ENCODE results near the gene IP6K3. TPM values are rescaled to one million over a fixed set of nuclear protein-coding genes. Genes with fewer than 3 reads are reported as not detected.
A peak's percentile ranks its signal among the peaks of the same experiment; 100 is the strongest.

Gene IP6K3, protein sequence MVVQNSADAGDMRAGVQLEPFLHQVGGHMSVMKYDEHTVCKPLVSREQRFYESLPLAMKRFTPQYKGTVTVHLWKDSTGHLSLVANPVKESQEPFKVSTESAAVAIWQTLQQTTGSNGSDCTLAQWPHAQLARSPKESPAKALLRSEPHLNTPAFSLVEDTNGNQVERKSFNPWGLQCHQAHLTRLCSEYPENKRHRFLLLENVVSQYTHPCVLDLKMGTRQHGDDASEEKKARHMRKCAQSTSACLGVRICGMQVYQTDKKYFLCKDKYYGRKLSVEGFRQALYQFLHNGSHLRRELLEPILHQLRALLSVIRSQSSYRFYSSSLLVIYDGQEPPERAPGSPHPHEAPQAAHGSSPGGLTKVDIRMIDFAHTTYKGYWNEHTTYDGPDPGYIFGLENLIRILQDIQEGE
- total RNA-seq (2021; ENCODE audit: unreplicated experiment), result not detected
- not detected for polyA plus RNA-seq (2012; ENCODE audit: insufficient read length)
- percentile 11 among the genes with signal in this experiment for Bru-seq, nascent RNA
- BruChase-seq, experiment 1, labeled RNA remaining after a 2-hour chase, result not detected
- BruChase-seq, experiment 2, labeled RNA remaining after a 6-hour chase, result percentile 12 among the genes with signal in this experiment
- long read RNA-seq, result 0 reads

DNA sequence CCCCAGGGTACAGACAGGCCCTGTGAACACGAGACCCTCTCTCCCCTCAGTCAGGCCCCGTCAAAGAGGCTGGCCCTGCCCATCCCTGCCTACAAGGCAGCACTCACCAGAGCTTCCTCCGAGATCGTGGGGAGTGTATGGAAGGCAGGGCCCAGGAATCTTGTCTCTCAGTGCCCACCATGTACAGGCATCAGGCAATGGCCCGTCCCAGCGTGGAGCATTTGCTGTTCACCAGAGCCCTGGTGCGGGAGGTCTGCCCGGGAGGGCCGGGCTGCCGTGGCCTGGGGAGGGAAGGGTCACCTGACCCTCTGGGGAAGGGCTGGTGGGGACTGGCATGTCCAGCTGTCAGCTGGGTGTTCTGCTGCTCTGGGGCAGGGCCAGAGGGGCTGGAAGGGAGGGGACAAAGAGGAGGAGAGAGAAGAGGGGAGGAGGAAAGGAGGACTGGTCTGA lies at the start of gene IP6K3:
Gene IP6K3 (minus strand): TSS at position 255 of the 450 bp plus-strand sequence. CDS start 11,429 bp downstream, outside the sequence.
- POLR2A ChIA-PET, result interaction anchor here (0.6 kb wide), 1 partner anchor 17 kb away, joined by 7 read pairs; no protein-coding TSS in a partner anchor
- DNase-seq (ENCODE audit: low read depth, low spot score) (no peak), ATAC-seq (no peak)
- no peaks in the 10 kb centered on the region for H3K9me3 ChIP-seq (ENCODE audit: control insufficient read depth, insufficient read depth, low read depth, low read length)
- CTCF ChIA-PET, result interaction anchor here (0.6 to 3.9 kb wide), 3 partner anchors 15 to 323 kb away, joined by 4 to 24 read pairs (median 5); partner anchors contain the start of gene UQCC2
- peaks cover 9% of the 10 kb centered on the region for H3K4me1 ChIP-seq (ENCODE audit: control insufficient read depth, insufficient read depth, low read length)
- BruUV-seq (replicated peaks), result no TSS peak
- intact Hi-C loops (cut with micrococcal nuclease; ENCODE audit: unreplicated experiment), result loop anchor here (10.0 kb wide), 1 partner anchor 408 kb away; no protein-coding TSS in a partner anchor
- no peaks in the 10 kb centered on the region for H3K27me3 ChIP-seq (ENCODE audit: control insufficient read depth, insufficient read depth, low read length)
- H3K27ac ChIP-seq (ENCODE audit: low read length), result no peak within 1 kb of the TSS
- TF ChIP-seq, protein P1, sequence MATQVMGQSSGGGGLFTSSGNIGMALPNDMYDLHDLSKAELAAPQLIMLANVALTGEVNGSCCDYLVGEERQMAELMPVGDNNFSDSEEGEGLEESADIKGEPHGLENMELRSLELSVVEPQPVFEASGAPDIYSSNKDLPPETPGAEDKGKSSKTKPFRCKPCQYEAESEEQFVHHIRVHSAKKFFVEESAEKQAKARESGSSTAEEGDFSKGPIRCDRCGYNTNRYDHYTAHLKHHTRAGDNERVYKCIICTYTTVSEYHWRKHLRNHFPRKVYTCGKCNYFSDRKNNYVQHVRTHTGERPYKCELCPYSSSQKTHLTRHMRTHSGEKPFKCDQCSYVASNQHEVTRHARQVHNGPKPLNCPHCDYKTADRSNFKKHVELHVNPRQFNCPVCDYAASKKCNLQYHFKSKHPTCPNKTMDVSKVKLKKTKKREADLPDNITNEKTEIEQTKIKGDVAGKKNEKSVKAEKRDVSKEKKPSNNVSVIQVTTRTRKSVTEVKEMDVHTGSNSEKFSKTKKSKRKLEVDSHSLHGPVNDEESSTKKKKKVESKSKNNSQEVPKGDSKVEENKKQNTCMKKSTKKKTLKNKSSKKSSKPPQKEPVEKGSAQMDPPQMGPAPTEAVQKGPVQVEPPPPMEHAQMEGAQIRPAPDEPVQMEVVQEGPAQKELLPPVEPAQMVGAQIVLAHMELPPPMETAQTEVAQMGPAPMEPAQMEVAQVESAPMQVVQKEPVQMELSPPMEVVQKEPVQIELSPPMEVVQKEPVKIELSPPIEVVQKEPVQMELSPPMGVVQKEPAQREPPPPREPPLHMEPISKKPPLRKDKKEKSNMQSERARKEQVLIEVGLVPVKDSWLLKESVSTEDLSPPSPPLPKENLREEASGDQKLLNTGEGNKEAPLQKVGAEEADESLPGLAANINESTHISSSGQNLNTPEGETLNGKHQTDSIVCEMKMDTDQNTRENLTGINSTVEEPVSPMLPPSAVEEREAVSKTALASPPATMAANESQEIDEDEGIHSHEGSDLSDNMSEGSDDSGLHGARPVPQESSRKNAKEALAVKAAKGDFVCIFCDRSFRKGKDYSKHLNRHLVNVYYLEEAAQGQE (IDR thresholded peaks at IDR 0.05; ENCODE audit: insufficient read depth in 1 of 2, low read depth in 2 of 2, low read length in 1 of 2), result no peak
- TF ChIP-seq SIN3A (IDR thresholded peaks at IDR 0.05; ENCODE audit: borderline replicate concordance, insufficient read depth, low read depth, low read length), result no peak
- no peak for TF ChIP-seq POLR2AphosphoS5 (IDR thresholded peaks at IDR 0.05; ENCODE audit: low read depth, low read length)
- TF ChIP-seq, protein P2, sequence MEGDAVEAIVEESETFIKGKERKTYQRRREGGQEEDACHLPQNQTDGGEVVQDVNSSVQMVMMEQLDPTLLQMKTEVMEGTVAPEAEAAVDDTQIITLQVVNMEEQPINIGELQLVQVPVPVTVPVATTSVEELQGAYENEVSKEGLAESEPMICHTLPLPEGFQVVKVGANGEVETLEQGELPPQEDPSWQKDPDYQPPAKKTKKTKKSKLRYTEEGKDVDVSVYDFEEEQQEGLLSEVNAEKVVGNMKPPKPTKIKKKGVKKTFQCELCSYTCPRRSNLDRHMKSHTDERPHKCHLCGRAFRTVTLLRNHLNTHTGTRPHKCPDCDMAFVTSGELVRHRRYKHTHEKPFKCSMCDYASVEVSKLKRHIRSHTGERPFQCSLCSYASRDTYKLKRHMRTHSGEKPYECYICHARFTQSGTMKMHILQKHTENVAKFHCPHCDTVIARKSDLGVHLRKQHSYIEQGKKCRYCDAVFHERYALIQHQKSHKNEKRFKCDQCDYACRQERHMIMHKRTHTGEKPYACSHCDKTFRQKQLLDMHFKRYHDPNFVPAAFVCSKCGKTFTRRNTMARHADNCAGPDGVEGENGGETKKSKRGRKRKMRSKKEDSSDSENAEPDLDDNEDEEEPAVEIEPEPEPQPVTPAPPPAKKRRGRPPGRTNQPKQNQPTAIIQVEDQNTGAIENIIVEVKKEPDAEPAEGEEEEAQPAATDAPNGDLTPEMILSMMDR (IDR thresholded peaks at IDR 0.05), result no peak
- TF ChIP-seq TCF7L2 (IDR thresholded peaks at IDR 0.05; ENCODE audit: low read depth, low read length), result no peak
- in situ Hi-C loops (cut with HindIII; ENCODE audit: low pct_unique_long_range_greater_than_20kb, low sequenced_read_pairs), result no loop called here
- H3K4me3 ChIP-seq (ENCODE audit: low read depth in 2 of 2, low read length in 2 of 2), result no peak within 1 kb of the TSS
- H3K36me3 ChIP-seq (ENCODE audit: control insufficient read depth, insufficient read depth, low read length), result no peaks in the 10 kb centered on the region

DNA sequence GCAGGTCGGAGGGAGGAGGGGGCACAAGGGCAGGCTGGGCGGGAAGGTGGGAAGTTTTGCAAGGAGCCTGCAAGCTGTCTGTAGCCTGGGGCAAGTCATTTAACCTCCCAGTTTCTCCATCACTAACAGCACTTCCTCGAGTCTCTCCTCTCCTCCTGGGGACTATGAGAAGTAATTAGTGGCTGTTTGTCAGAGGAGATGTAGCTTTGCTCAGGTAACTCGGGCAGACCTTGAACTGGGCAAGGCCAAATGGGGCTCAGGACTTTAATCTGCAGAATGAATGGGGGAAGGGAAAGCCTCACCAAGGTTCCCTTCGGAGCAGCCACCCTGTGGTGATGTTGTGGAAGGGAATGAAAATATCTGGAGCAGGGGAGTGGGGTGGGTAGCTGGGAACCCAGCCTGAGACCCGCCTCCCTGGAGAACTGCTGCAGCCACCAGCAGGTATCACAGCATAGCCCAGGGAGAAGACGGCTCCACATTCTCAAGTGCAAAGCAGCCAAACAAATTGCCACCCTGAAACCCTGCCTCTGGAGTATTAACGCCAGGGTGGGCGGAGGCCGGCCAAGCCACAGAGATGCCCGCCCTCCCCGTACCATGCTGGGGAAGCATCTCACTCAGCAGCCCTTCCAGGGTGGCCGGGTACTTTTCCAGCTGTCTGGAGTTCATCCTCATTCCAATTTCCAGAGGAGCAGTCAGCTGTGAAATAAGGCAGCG lies 48.4 kb upstream of the IP6K3 start:
- Histone ChIP-seq H3K27me3 (ENCODE audit: control insufficient read depth, insufficient read depth, low read length) (no peaks in the 10 kb centered on the region), H3K4me1 (ENCODE audit: control insufficient read depth, insufficient read depth, low read length) (peaks cover 16% of the 10 kb centered on the region), H3K4me3 (ENCODE audit: low read depth in 2 of 2, low read length in 2 of 2) (no peak overlapping the region), H3K9me3 (ENCODE audit: control insufficient read depth, insufficient read depth, low read depth, low read length) (no peaks in the 10 kb centered on the region), H3K36me3 (ENCODE audit: control insufficient read depth, insufficient read depth, low read length) (no peaks in the 10 kb centered on the region), H3K27ac (ENCODE audit: low read length) (no peak overlapping the region)
- ATAC-seq (peak; percentile 72), DNase-seq (ENCODE audit: low read depth, low spot score) (no peak)
- TF ChIP-seq SIN3A (IDR thresholded peaks at IDR 0.05; ENCODE audit: borderline replicate concordance, insufficient read depth, low read depth, low read length) (no peak), POLR2AphosphoS5 (IDR thresholded peaks at IDR 0.05; ENCODE audit: low read depth, low read length) (no peak), TCF7L2 (IDR thresholded peaks at IDR 0.05; ENCODE audit: low read depth, low read length) (no peak)
- TF ChIP-seq, protein P2 (IDR thresholded peaks at IDR 0.05), result no peak
- TF ChIP-seq, protein P1 (IDR thresholded peaks at IDR 0.05; ENCODE audit: insufficient read depth in 1 of 2, low read depth in 2 of 2, low read length in 1 of 2), result no peak
- in situ Hi-C loops (cut with HindIII; ENCODE audit: low pct_unique_long_range_greater_than_20kb, low sequenced_read_pairs) (no loop called here), intact Hi-C loops (cut with micrococcal nuclease; ENCODE audit: unreplicated experiment) (no loop called here)
- ChIA-PET CTCF (no interaction called here), POLR2A (no interaction called here)
- BruUV-seq (replicated peaks), result no TSS peak

All from Panc1 (cell line).